ENCODE measurements around the gene KIRREL3.

KIRREL3 gene

GRCh38 chr11:126864934-126865333, 135.6 kb downstream of the KIRREL3 start:
- no peak overlapping the region for H3K27ac ChIP-seq (ENCODE audit: low read depth, low read length)
- no peaks in the 10 kb centered on the region for H3K9me3 ChIP-seq (ENCODE audit: control insufficient read depth in 5 of 5, low read length in 5 of 5)
- no peak overlapping the region for H3K9ac ChIP-seq (ENCODE audit: low read length in 5 of 5)
- H3K4me3 ChIP-seq (ENCODE audit: low read depth in 1 of 5, low read length in 5 of 5) = no peak overlapping the region
- H3K27me3 ChIP-seq (ENCODE audit: control insufficient read depth in 5 of 5, insufficient read depth in 4 of 5, low read length in 5 of 5) = peaks cover 0 to 12% (median 4%) of the 10 kb centered on the region in 5 donors
- no peaks in the 10 kb centered on the region for H3K4me1 ChIP-seq (ENCODE audit: control insufficient read depth in 5 of 5, insufficient read depth in 5 of 5, low read length in 5 of 5)
- no peaks in the 10 kb centered on the region for H3K36me3 ChIP-seq (ENCODE audit: control insufficient read depth in 5 of 5, insufficient read depth in 5 of 5, low read length in 5 of 5)

DNA sequence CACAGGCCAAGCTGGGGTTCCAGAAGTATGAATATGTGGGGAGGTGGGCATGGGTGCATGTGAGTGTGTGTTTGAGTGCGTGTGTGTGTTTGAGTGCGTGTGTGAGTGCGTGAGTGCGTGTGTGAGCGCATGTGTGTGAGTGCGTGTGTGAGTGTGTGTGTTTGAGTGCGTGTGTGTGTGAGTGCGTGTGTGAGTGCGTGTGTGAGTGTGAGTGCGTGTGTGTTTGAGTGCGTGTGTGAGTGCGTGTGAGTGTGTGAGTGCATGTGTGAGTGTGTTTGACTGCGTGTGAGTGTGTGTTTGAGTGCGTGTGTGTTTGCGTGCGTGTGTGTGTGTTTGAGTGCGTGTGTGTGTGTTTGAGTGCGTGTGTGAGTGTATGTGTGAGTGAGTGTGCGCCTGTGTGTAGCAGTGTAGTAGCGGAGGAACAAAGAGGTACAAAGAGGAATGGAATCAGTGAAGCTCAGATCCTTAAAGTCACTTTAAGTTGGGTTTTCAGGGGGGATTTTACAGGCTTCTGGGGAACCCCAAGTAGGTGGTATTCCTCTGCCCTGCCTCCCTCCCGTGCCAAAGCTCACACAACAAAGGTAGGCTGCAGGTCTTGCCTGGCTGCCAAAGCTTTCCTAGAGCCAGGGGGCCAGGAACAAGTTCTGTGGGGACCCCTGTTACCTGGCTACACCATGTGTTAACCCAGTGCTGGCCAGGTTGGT, 137.1 kb downstream of the KIRREL3 start:
- no peaks in the 10 kb centered on the region for H3K9me3 ChIP-seq (ENCODE audit: control insufficient read depth in 5 of 5, low read length in 5 of 5)
- H3K27ac ChIP-seq (ENCODE audit: low read depth, low read length) = no peak overlapping the region
- no peaks in the 10 kb centered on the region for H3K36me3 ChIP-seq (ENCODE audit: control insufficient read depth in 5 of 5, insufficient read depth in 5 of 5, low read length in 5 of 5)
- H3K27me3 ChIP-seq (ENCODE audit: control insufficient read depth in 5 of 5, insufficient read depth in 4 of 5, low read length in 5 of 5) = peaks cover 0 to 12% (median 2%) of the 10 kb centered on the region in 5 donors
- no peak overlapping the region for H3K4me3 ChIP-seq (ENCODE audit: low read depth in 1 of 5, low read length in 5 of 5)
- H3K9ac ChIP-seq (ENCODE audit: low read length in 5 of 5) = no peak overlapping the region
- H3K4me1 ChIP-seq (ENCODE audit: control insufficient read depth in 5 of 5, insufficient read depth in 5 of 5, low read length in 5 of 5) = no peaks in the 10 kb centered on the region

GRCh38 chr11:126862664-126863243, 137.8 kb downstream of the KIRREL3 start:
- Histone ChIP-seq H3K9me3 (ENCODE audit: control insufficient read depth in 5 of 5, low read length in 5 of 5) (no peaks in the 10 kb centered on the region), H3K27me3 (ENCODE audit: control insufficient read depth in 5 of 5, insufficient read depth in 4 of 5, low read length in 5 of 5) (peaks cover 0 to 15% (median 2%) of the 10 kb centered on the region in 5 donors), H3K4me3 (ENCODE audit: low read depth in 1 of 5, low read length in 5 of 5) (no peak overlapping the region), H3K36me3 (ENCODE audit: control insufficient read depth in 5 of 5, insufficient read depth in 5 of 5, low read length in 5 of 5) (no peaks in the 10 kb centered on the region), H3K27ac (ENCODE audit: low read depth, low read length) (no peak overlapping the region), H3K4me1 (ENCODE audit: control insufficient read depth in 5 of 5, insufficient read depth in 5 of 5, low read length in 5 of 5) (no peaks in the 10 kb centered on the region), H3K9ac (ENCODE audit: low read length in 5 of 5) (no peak overlapping the region)

DNA sequence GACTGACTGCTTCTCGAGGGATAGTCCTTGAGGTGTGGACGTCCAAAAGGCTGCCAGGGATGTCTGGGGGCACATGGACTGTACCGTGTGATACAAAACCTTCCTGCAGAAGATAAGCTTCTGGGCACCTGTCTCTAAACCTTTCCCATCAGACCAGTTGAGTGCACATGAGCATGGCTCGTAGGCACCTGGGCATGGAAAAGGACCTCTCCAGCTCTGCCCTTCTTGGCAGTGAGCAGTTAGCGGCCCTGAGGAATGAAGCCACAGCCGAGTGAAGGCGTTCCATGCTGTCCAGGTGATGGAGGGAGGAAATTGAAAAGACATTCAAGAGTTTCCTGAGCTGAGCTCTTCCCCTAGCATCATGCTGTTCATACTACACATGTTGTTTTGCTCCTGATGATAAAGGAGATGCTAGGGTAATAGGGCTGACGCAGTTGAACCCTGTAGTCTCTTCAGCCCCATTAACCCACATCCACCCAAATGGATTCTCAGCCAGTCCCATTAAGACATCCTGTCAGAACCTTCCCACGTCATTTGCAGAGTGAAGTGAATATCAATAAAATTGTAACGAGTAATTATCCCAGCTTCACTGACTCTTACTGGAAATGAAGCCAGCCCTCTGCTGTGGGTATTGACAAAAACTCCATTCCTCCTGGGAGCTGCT, 138.6 kb downstream of the KIRREL3 start:
- no peaks in the 10 kb centered on the region for H3K4me1 ChIP-seq (ENCODE audit: control insufficient read depth in 5 of 5, insufficient read depth in 5 of 5, low read length in 5 of 5)
- no peaks in the 10 kb centered on the region for H3K36me3 ChIP-seq (ENCODE audit: control insufficient read depth in 5 of 5, insufficient read depth in 5 of 5, low read length in 5 of 5)
- H3K9ac ChIP-seq (ENCODE audit: low read length in 5 of 5) = no peak overlapping the region
- peaks cover 0 to 15% (median 2%) of the 10 kb centered on the region in 5 donors for H3K27me3 ChIP-seq (ENCODE audit: control insufficient read depth in 5 of 5, insufficient read depth in 4 of 5, low read length in 5 of 5)
- no peak overlapping the region for H3K4me3 ChIP-seq (ENCODE audit: low read depth in 1 of 5, low read length in 5 of 5)
- H3K9me3 ChIP-seq (ENCODE audit: control insufficient read depth in 5 of 5, low read length in 5 of 5) = no peaks in the 10 kb centered on the region
- H3K27ac ChIP-seq (ENCODE audit: low read depth, low read length) = no peak overlapping the region

DNA sequence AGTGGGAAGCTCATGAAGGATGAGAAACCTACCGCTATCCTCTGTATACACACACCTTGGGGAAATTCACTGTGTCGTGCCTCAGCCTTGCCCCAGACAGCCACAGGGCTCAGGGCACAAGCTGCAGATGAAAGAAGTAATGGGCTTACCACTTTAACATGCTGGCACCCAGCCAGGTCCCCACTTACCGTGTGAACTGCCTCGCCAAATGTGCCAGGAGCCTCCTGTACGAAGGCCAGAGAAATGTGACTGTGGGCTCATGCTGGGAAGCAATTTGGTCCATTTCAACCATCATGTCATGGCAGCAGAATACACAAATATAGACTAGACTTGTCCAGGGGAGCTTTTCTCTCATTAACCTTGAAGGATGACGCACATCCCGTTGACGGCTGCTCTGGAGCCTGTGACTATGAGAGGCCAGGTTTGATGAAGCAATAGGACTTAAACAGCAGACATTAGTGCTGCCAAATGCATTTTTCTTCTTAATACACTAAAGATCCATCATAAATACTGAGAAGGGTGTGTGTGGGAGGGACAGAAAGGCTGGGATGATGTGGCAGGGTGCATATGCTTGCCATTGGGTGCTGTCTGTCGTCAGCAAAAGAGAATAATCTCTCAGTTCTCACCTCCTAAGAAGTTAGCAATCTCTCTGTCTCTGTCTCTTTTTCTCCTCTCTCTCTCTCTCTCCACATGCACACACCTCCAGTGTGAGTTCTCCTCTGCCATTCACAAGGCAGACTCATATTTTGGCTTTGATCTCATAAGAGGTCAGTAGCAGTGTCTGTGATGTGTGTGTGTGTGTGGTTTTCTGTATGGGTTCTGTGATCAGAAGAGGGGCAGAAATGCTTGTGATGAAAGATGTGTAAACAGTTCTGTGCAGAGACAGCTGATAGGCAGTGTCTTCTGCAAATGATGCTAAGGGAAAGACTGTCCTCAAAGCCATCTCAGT, 142.4 kb downstream of the KIRREL3 start:
- Histone ChIP-seq H3K27me3 (ENCODE audit: control insufficient read depth in 5 of 5, insufficient read depth in 4 of 5, low read length in 5 of 5) (peaks cover 0 to 8% (median 0%) of the 10 kb centered on the region in 5 donors), H3K36me3 (ENCODE audit: control insufficient read depth in 5 of 5, insufficient read depth in 5 of 5, low read length in 5 of 5) (no peaks in the 10 kb centered on the region), H3K9ac (ENCODE audit: low read length in 5 of 5) (no peak overlapping the region), H3K4me3 (ENCODE audit: low read depth in 1 of 5, low read length in 5 of 5) (no peak overlapping the region), H3K27ac (ENCODE audit: low read depth, low read length) (no peak overlapping the region), H3K4me1 (ENCODE audit: control insufficient read depth in 5 of 5, insufficient read depth in 5 of 5, low read length in 5 of 5) (no peaks in the 10 kb centered on the region), H3K9me3 (ENCODE audit: control insufficient read depth in 5 of 5, low read length in 5 of 5) (no peaks in the 10 kb centered on the region)

GRCh38 chr11:126855536-126855935, 145.0 kb downstream of the KIRREL3 start:
- peaks cover 0 to 2% (median 0%) of the 10 kb centered on the region in 5 donors for H3K9me3 ChIP-seq (ENCODE audit: control insufficient read depth in 5 of 5, low read length in 5 of 5)
- no peak overlapping the region for H3K9ac ChIP-seq (ENCODE audit: low read length in 5 of 5)
- H3K4me3 ChIP-seq (ENCODE audit: low read depth in 1 of 5, low read length in 5 of 5) = no peak overlapping the region
- no peak overlapping the region for H3K27ac ChIP-seq (ENCODE audit: low read depth, low read length)
- peaks cover 0 to 3% (median 0%) of the 10 kb centered on the region in 5 donors for H3K27me3 ChIP-seq (ENCODE audit: control insufficient read depth in 5 of 5, insufficient read depth in 4 of 5, low read length in 5 of 5)
- no peaks in the 10 kb centered on the region for H3K4me1 ChIP-seq (ENCODE audit: control insufficient read depth in 5 of 5, insufficient read depth in 5 of 5, low read length in 5 of 5)
- no peaks in the 10 kb centered on the region for H3K36me3 ChIP-seq (ENCODE audit: control insufficient read depth in 5 of 5, insufficient read depth in 5 of 5, low read length in 5 of 5)

GRCh38 chr11:126853732-126854131, 146.8 kb downstream of the KIRREL3 start:
- H3K9me3 ChIP-seq (ENCODE audit: control insufficient read depth in 5 of 5, low read length in 5 of 5) = peaks cover 0 to 2% (median 0%) of the 10 kb centered on the region in 5 donors
- no peak overlapping the region for H3K27ac ChIP-seq (ENCODE audit: low read depth, low read length)
- H3K27me3 ChIP-seq (ENCODE audit: control insufficient read depth in 5 of 5, insufficient read depth in 4 of 5, low read length in 5 of 5) = peaks cover 0 to 3% (median 0%) of the 10 kb centered on the region in 5 donors
- no peaks in the 10 kb centered on the region for H3K36me3 ChIP-seq (ENCODE audit: control insufficient read depth in 5 of 5, insufficient read depth in 5 of 5, low read length in 5 of 5)
- no peaks in the 10 kb centered on the region for H3K4me1 ChIP-seq (ENCODE audit: control insufficient read depth in 5 of 5, insufficient read depth in 5 of 5, low read length in 5 of 5)
- no peak overlapping the region for H3K4me3 ChIP-seq (ENCODE audit: low read depth in 1 of 5, low read length in 5 of 5)
- no peak overlapping the region for H3K9ac ChIP-seq (ENCODE audit: low read length in 5 of 5)

DNA sequence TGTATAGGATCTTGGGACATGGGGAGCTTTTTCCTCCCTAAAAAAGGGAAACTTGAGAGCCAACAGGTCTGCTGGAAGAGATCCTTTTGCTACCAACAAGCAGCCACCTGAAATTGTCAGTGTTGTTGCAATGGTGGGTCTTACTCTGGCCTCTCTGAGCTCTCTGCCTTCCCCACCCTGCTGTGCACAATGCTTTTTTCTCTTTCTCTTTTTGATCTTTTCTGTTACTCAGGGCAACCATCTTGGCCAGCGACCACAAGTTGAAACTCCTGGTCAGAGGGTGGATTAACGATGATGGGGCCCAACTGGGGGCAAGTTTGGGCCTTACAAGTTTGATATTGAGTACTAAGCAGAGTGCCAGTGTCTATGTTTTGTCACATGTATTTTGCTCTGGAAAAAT, 155.8 kb downstream of the KIRREL3 start:
- Histone ChIP-seq H3K4me3 (ENCODE audit: low read depth in 1 of 5, low read length in 5 of 5) (no peak overlapping the region), H3K9me3 (ENCODE audit: control insufficient read depth in 5 of 5, low read length in 5 of 5) (no peaks in the 10 kb centered on the region), H3K36me3 (ENCODE audit: control insufficient read depth in 5 of 5, insufficient read depth in 5 of 5, low read length in 5 of 5) (no peaks in the 10 kb centered on the region), H3K27me3 (ENCODE audit: control insufficient read depth in 5 of 5, insufficient read depth in 4 of 5, low read length in 5 of 5) (no peaks in the 10 kb centered on the region), H3K4me1 (ENCODE audit: control insufficient read depth in 5 of 5, insufficient read depth in 5 of 5, low read length in 5 of 5) (no peaks in the 10 kb centered on the region), H3K9ac (ENCODE audit: low read length in 5 of 5) (no peak overlapping the region), H3K27ac (ENCODE audit: low read depth, low read length) (no peak overlapping the region)

DNA sequence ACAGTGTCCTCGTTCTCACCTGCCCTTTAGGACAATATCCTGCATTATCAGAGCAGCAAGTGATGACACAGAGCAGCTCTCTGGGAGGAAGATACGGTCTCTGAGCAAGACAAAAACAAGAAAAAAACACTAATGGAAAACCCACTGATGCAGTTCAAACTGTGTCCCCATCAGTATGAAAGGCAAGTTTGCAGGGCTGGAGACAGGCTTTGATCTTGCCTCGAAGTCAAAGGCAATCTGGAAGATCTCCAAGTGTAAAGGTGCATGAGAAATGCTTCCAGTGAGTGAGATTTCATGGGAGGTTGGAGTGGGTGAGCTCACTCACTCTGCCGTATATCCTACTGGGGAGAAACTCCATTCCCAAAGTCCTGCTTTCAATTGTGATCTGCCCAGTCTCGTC, 157.5 kb downstream of the KIRREL3 start:
- Histone ChIP-seq H3K27ac (ENCODE audit: low read depth, low read length) (no peak overlapping the region), H3K4me3 (ENCODE audit: low read depth in 1 of 5, low read length in 5 of 5) (no peak overlapping the region), H3K4me1 (ENCODE audit: control insufficient read depth in 5 of 5, insufficient read depth in 5 of 5, low read length in 5 of 5) (no peaks in the 10 kb centered on the region), H3K27me3 (ENCODE audit: control insufficient read depth in 5 of 5, insufficient read depth in 4 of 5, low read length in 5 of 5) (no peaks in the 10 kb centered on the region), H3K9me3 (ENCODE audit: control insufficient read depth in 5 of 5, low read length in 5 of 5) (no peaks in the 10 kb centered on the region), H3K9ac (ENCODE audit: low read length in 5 of 5) (no peak overlapping the region), H3K36me3 (ENCODE audit: control insufficient read depth in 5 of 5, insufficient read depth in 5 of 5, low read length in 5 of 5) (no peaks in the 10 kb centered on the region)

Measured in subcutaneous abdominal adipose tissue (tissue), 5 donors.